Measurements from ENCODE around the gene PLEKHS1.
"Not testable (repeated sequence)": the region's sequence is repeated elsewhere in the genome, so short reads cannot be mapped to it uniquely, and the experiment has no call there.

PLEKHS1 gene

GRCh38 chr10:113801569-113801968 lies 50.1 kb downstream of the PLEKHS1 start:
- FAIRE-seq: no peak

DNA sequence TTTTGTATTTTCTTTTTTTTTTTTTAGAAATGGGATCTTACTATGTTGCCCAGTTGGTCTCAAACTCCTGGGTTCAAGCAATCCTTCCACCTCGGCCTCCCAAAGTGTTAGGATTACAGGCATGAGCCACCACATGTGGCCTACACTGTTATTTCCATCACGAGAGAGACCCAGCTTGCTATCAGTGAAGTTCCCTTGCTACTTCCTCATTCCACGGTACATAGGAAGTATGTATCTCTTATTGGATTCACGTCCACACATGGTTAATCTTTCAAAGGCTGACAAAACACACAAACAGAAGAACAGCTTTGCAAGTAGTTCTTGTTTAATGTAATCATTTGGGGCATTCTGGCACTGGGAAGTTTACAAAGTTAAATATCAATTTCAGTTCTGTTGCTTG lies 51.5 kb downstream of the PLEKHS1 start:
- no peak for FAIRE-seq

DNA sequence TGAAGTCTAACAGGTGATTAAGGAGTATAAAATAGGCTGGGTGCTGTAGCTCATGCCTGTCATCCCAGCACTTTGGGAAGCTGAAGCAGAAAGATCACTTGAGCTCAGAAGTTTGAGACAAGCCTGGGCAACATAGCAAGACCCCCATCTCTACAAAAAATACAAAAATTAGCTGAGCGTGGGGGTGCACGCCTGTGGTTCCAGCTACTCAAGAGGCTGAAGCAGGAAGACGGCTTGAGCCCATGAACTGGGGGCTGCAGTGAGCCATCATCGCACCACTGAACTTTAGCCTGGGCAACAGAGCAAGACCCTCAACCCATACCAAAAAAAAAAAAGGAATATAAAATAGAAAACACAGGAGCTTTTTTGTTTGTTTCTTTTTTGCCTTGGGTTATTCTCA lies 55.0 kb downstream of the PLEKHS1 start:
- no peak for FAIRE-seq

- FAIRE-seq: no peak
These were observed 56.7 kb downstream of the PLEKHS1 start for GRCh38 chr10:113808168-113808567.

GRCh38 chr10:113814700-113815099 lies 63.2 kb downstream of the PLEKHS1 start:
- not testable (repeated sequence) for FAIRE-seq

GRCh38 chr10:113819989-113820388 lies 68.5 kb downstream of the PLEKHS1 start:
- no peak for FAIRE-seq

GRCh38 chr10:113820507-113820906 lies 69.0 kb downstream of the PLEKHS1 start:
- no peak for FAIRE-seq

DNA sequence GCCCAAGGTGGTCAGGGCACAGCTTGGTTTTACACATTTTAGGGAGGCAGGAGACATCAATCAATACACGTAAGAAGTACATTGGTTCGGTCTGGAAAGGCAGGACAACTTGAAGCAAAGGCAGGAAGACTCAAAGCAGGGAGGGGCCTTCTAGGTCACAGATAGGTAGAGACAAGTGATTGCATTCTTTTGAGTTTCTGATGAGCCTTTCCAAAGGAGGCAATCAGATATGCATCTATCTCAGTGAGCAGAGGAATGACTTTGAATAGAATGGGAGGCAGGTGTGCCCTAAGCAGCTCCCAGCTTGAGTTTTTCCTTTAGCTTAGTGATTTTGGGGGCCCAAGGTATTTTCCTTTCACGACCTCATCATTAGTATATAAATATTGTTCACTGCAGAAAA lies 69.8 kb downstream of the PLEKHS1 start:
- FAIRE-seq: not testable (repeated sequence)

GRCh38 chr10:113822174-113822573 lies 70.7 kb downstream of the PLEKHS1 start:
- FAIRE-seq: no peak

GRCh38 chr10:113823389-113823788 lies 71.9 kb downstream of the PLEKHS1 start:
- FAIRE-seq: no peak

- no peak for FAIRE-seq
These were observed 74.3 kb downstream of the PLEKHS1 start for GRCh38 chr10:113825791-113826190.

- FAIRE-seq: not testable (repeated sequence)
These were observed 77.1 kb downstream of the PLEKHS1 start for GRCh38 chr10:113828567-113828966.

Data from TTC549 (cell line).